Superior temporal gyrus (tissue), 1 donor: ENCODE data around the gene FANCC.
A peak's percentile ranks its signal among the peaks of the same experiment; 100 is the strongest.

Experiments
- DNase-seq: peaks from one replicate; pipeline ENCODE4 v3.0.0-alpha.2; 2016; ENCODE audit errors: extremely low spot score

FANCC gene

GRCh38 chr9:95190413-95190812, 127.1 kb downstream of the FANCC start:
- DNase-seq: no peak

- DNase-seq: no peak
Measured at GRCh38 chr9:95189251-95190098, 128.0 kb downstream of the FANCC start.

GRCh38 chr9:95188459-95188858, 129.1 kb downstream of the FANCC start:
- DNase-seq: no peak

- no peak for DNase-seq
Measured at GRCh38 chr9:95185956-95186355, 131.6 kb downstream of the FANCC start.

GRCh38 chr9:95182854-95183563, 134.5 kb downstream of the FANCC start:
- peak; percentile 25 for DNase-seq

GRCh38 chr9:95181835-95182234, 135.7 kb downstream of the FANCC start:
- no peak for DNase-seq

GRCh38 chr9:95181226-95181818, 136.2 kb downstream of the FANCC start:
- DNase-seq: peak; percentile 53

GRCh38 chr9:95177617-95178016, 139.9 kb downstream of the FANCC start:
- DNase-seq: no peak

GRCh38 chr9:95176755-95177319, 140.7 kb downstream of the FANCC start:
- no peak for DNase-seq

GRCh38 chr9:95175523-95175922, 142.0 kb downstream of the FANCC start:
- no peak for DNase-seq

GRCh38 chr9:95174038-95174437, 143.5 kb downstream of the FANCC start:
- DNase-seq: no peak

- DNase-seq: no peak
Measured at GRCh38 chr9:95171596-95171995, 145.9 kb downstream of the FANCC start.

- no peak for DNase-seq
Measured at GRCh38 chr9:95171001-95171400, 146.5 kb downstream of the FANCC start.

GRCh38 chr9:95167998-95168397, 149.5 kb downstream of the FANCC start:
- DNase-seq: no peak

GRCh38 chr9:95165004-95165403, 152.5 kb downstream of the FANCC start:
- no peak for DNase-seq

GRCh38 chr9:95157481-95158151, 159.9 kb downstream of the FANCC start:
- DNase-seq: no peak

- no peak for DNase-seq
Measured at GRCh38 chr9:95156074-95156473, 161.4 kb downstream of the FANCC start.

- no peak for DNase-seq
Measured at GRCh38 chr9:95155220-95155619, 162.3 kb downstream of the FANCC start.

GRCh38 chr9:95150903-95151302, 166.6 kb downstream of the FANCC start:
- DNase-seq: no peak

- no peak for DNase-seq
Measured at GRCh38 chr9:95148208-95148520, 169.3 kb downstream of the FANCC start.

- DNase-seq: no peak
Measured at GRCh38 chr9:95147452-95148207, 169.9 kb downstream of the FANCC start.
